ENCODE data around the gene ULBP3.

The ULBP3 gene

DNA sequence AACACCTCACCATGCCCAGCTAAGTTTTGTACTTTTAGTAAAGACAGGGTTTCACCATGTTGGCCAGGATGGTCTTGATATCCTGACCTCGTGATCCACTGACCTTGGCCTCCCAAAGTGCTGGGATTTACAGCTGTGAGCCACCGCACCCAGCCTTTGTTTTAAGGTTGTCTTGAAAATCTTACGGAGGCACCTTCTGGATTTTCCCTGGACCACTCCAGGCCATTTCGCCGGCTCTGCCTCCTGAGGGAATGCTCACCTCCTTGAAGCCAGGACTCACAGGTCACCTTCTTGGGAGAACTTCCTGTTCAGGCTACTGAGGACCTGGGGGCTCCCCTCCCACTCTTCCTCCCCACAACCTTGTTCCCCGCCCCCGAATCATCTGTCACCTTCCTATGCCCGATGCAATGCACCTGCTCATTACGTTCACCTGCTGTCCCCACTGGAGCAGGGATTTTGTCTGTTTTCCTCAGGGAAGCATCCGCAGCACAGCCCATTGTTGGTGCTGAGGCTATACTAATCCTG, 24.2 kb downstream of the ULBP3 start:
- Histone ChIP-seq H3K4me1 (no peaks in the 10 kb centered on the region), H3K4me3 (ENCODE audit: low read depth, low read length) (no peak overlapping the region), H3K27me3 (peaks cover 12% of the 10 kb centered on the region; the same call in 1 of the 2 replicates), H3K9me3 (no peaks in the 10 kb centered on the region), H3K36me3 (no peaks in the 10 kb centered on the region)
- DNase-seq: no peak
- TF ChIP-seq, protein P1, sequence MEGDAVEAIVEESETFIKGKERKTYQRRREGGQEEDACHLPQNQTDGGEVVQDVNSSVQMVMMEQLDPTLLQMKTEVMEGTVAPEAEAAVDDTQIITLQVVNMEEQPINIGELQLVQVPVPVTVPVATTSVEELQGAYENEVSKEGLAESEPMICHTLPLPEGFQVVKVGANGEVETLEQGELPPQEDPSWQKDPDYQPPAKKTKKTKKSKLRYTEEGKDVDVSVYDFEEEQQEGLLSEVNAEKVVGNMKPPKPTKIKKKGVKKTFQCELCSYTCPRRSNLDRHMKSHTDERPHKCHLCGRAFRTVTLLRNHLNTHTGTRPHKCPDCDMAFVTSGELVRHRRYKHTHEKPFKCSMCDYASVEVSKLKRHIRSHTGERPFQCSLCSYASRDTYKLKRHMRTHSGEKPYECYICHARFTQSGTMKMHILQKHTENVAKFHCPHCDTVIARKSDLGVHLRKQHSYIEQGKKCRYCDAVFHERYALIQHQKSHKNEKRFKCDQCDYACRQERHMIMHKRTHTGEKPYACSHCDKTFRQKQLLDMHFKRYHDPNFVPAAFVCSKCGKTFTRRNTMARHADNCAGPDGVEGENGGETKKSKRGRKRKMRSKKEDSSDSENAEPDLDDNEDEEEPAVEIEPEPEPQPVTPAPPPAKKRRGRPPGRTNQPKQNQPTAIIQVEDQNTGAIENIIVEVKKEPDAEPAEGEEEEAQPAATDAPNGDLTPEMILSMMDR (IDR thresholded peaks at IDR 0.05; ENCODE audit: low read depth, low read length): no peak

DNA sequence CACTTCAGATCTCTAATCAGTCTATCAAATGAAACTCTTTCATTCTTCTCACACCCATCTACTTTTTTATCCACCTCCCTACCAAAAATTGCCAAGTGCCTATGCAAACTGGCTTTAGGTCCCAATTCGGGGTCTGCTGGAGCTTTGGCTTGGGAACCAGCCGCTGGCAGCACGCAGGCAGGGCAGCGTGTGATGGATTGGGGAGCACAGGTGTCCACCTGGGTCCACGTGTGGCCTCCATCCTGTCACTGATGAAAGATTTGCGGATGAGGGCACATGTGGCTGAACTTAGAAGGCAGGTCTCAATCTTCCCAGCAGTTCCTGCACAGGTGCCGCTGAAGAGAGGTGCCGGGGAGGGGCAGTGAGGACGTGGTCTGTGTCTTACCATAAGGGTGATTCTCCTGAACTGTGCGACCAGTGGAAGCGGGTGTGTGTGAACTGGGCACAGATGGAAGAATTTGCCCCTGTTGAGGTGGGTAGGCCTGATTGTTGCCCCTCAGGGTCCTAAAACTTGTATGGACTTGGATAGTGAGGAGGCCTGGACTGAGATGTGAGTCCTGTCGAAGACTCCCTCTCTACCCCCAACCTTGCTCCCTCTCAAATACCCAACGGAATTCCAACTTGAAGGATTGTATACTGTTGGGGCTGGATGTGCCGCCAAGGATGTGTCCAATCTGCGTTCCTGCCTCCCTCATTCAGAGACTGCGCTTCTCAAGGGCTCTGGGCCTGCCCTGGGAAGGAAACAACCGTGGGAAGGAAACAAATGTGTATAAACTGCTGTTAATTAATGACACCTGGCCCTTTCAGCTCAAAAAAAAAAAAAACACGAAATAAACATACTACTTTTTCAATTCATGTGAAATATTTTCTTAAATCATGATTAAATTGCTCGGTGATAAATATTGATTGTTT, 25.2 kb downstream of the ULBP3 start:
- TF ChIP-seq, protein P1 (IDR thresholded peaks at IDR 0.05; ENCODE audit: low read depth, low read length): no peak
- H3K4me3 ChIP-seq (ENCODE audit: low read depth, low read length): no peak overlapping the region
- peaks cover 21% of the 10 kb centered on the region for H3K27me3 ChIP-seq

DNA sequence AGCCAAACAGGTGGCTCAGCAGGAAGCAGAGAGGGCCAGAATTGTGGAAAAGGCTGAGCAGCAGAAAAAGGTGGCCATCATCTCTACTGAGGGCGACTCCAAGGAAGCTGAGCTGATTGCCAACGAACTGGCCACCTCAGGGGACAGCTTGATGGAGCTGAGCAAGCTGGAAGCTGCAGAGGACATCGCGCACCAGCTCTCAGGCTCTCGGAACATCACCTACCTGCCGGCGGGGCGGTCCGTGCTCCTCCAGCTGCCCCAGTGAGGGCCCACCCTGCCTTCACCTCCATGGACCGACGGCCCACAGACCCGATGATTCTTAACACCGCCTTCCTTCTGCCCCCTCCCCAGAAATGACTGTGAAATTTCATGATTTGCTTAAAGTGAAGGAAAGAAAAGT, 25.8 kb downstream of the ULBP3 start:
- no peaks in the 10 kb centered on the region for H3K36me3 ChIP-seq
- H3K9me3 ChIP-seq: no peaks in the 10 kb centered on the region
- no peak overlapping the region for H3K4me3 ChIP-seq (ENCODE audit: low read depth, low read length)
- DNase-seq: no peak
- peaks cover 27% of the 10 kb centered on the region for H3K27me3 ChIP-seq
- no peaks in the 10 kb centered on the region for H3K4me1 ChIP-seq
- TF ChIP-seq, protein P1 (IDR thresholded peaks at IDR 0.05; ENCODE audit: low read depth, low read length): no peak

More for the DNA sequence above, 25.2 kb downstream of the ULBP3 start:
- no peaks in the 10 kb centered on the region for H3K36me3 ChIP-seq
- H3K4me1 ChIP-seq: no peaks in the 10 kb centered on the region
- no peak for DNase-seq
- no peaks in the 10 kb centered on the region for H3K9me3 ChIP-seq

DNA sequence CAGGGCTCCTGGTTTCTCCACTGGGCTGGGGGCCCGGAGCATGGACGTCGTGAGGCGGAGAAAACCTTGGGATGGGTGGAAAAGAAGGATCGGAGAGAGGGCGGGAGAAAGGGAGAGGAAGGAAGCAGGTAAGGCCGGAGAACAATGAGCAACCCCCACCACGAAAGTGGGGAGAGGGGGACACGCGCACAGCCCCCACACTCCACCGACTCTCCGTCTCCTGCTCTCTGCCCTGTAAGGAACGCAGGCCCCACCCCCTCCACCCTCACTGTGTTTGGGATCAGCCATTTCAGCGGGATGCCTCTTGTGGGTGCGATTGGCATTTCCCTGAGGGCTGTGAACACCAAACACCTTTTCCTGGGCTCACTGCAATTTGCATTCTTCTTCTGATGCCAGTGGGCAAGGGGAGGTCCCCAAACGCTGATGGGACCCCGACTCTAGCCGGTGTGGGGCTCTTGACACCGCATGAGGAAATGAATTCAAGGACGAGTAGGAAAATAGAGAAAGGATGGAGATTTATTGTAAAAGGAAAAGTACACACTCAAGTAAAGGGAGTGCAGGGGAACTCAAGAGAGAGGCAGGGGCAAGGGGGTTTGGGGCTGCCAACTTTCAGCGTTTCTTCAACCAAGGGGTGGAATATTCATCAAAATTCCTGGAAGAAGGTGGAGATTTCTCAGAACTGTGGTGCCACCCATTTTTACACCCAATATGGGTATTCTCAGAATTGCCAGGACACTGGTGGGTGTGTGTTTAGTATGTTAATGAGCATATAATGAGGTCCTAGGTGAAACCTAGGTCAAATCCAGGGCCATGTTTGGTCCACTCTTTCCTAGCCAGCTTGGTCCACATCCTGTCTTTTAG, 30.5 kb downstream of the ULBP3 start:
- no peak overlapping the region for H3K4me3 ChIP-seq (ENCODE audit: low read depth, low read length)
- H3K36me3 ChIP-seq: no peaks in the 10 kb centered on the region
- TF ChIP-seq, protein P1 (IDR thresholded peaks at IDR 0.05; ENCODE audit: low read depth, low read length): no peak
- H3K9me3 ChIP-seq: no peaks in the 10 kb centered on the region
- peaks cover 49% of the 10 kb centered on the region for H3K27me3 ChIP-seq
- H3K4me1 ChIP-seq: no peaks in the 10 kb centered on the region
- no peak for DNase-seq

DNA sequence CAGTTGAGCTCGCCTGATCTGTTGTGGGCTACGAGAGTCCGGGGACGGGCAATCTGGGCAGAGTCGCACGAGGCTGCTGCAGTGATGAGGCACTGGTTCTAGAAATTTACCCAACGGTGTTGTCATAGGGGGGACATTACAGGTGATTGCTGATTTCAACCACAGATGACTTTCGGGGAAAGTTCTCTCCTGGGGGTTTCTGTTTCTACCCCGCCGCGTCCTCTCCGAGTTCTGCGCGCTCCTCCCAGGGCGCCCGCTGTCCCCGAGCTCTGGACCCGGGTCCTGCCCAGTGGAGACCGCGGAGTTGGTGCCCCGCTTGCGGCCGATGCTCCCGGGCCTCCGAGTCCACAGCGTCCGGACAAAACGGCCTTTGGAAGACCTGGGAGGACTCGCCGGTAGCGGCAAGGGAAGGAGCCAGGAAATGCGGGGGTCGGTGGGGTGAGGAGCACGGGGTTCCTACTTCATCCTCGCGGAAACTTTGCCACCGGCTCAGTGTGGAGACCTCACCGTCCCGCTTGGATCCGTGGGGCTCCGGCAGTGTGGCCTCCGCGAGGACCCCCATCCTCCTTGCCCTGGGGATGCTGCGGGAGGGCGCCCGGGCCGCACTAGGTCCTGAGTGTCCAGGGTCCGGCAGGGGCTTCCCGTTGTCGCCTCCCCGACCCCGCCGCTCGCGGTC, 31.3 kb downstream of the ULBP3 start:
- Histone ChIP-seq H3K27me3 (peaks cover 53% of the 10 kb centered on the region), H3K36me3 (no peaks in the 10 kb centered on the region), H3K9me3 (no peaks in the 10 kb centered on the region), H3K4me3 (ENCODE audit: low read depth, low read length) (no peak overlapping the region), H3K4me1 (no peaks in the 10 kb centered on the region)
- TF ChIP-seq, protein P1 (IDR thresholded peaks at IDR 0.05; ENCODE audit: low read depth, low read length): no peak
- no peak for DNase-seq
